ENCODE measurements around the gene EYS. TPM values are rescaled to one million over a fixed set of nuclear protein-coding genes. Genes with fewer than 3 reads are reported as not detected.

Gene EYS
- total RNA-seq, 2 experiments from 2014 or later: not detected

DNA sequence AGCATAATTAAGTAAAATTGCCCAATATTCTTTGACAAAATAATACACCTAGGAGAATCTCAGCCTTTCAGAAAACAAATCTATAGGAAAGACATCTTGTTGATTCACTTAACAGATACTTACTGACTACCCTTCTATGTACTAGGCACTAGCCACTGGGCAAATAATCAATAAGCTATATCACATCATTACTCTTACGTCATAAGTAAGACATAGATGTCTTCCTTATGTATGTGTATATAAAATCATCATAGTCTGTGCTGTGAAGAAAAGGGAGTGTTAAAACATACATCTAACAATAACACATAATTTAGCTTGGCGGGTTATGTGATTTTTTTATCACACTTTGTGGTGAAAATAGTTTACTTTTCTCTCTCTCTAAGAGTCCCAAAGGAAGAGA is 733.9 kb downstream of the EYS start:
- Mint-ChIP-seq H3K27me3 (no peaks in the 10 kb centered on the region), H3K4me3 (no peak overlapping the region), H3K36me3 (no peaks in the 10 kb centered on the region), H3K4me1 (no peaks in the 10 kb centered on the region), H3K9me3 (ENCODE audit: low read depth) (peaks cover 7% of the 10 kb centered on the region), H3K27ac (no peak overlapping the region)
- CTCF ChIA-PET: no interaction called here
- DNase-seq: no peak
- ATAC-seq: no peak

DNA sequence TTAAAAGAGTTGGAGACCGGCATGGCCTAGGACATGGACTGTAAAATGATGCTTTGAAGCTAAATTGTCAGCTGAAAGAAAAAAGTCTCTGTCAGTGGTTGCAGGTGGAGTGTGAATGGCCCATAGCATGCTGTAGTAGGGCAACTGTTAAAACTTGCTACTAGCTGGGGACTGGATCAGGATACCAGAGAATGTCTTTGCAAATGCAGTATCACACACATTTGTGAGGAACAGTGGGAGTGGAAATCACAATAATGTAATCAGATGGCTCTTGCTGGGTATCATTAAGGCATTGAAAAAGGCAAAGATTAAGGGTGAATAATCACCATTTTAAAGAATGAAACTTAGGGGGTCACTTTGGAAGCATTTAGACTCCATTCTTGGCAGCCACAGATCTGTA is 737.9 kb downstream of the EYS start:
- Mint-ChIP-seq H3K9me3 (ENCODE audit: low read depth) (peaks cover 14% of the 10 kb centered on the region), H3K4me1 (no peaks in the 10 kb centered on the region), H3K4me3 (no peak overlapping the region), H3K27me3 (no peaks in the 10 kb centered on the region), H3K36me3 (no peaks in the 10 kb centered on the region), H3K27ac (no peak overlapping the region)
- ATAC-seq (no peak), DNase-seq (no peak)
- CTCF ChIA-PET: no interaction called here

DNA sequence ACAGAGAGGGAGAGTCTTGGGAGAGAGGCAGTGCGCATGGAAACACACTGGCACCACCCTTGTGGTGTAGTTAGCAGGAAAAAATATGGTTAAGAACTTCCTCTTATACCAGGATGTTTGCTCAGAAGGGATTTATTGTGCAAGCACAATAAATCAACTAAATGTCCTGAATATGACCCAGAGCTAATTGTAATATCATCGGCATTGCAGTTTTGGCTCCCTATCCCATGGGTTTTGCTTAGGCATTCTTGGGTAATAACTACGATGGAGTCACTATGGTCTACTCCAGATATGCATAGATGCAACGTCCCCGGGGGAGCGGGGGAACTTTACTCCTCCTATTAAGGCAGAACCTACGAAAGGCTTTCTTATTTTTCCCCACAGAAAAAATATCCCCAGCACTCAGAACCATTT is 751.6 kb downstream of the EYS start:
- CTCF ChIA-PET: no interaction called here
- Mint-ChIP-seq H3K9me3 (ENCODE audit: low read depth) (peaks cover 5% of the 10 kb centered on the region), H3K27ac (no peak overlapping the region), H3K27me3 (no peaks in the 10 kb centered on the region), H3K36me3 (no peaks in the 10 kb centered on the region), H3K4me1 (no peaks in the 10 kb centered on the region), H3K4me3 (no peak overlapping the region)
- DNase-seq: no peak
- no peak for ATAC-seq

DNA sequence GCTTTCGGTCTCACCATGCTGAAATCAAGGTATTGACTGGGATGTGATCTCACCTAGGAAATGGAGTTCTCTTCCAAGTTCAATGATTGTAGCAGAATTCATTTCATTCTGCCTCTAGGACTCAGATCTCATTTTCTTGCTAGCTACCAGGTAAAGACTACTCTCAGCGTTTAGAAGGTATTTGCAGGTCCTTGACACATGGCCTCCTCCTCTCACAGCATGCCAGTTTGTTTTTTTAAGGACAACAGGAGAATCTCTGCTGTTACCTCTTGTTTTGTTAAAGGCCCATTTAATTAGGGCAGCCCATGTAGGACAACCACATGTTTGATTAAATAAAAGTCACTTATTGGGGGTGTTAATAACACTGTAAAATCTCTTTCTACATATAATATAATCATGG is 757.8 kb downstream of the EYS start:
- Mint-ChIP-seq H3K27me3 (no peaks in the 10 kb centered on the region), H3K4me3 (no peak overlapping the region), H3K27ac (no peak overlapping the region), H3K36me3 (no peaks in the 10 kb centered on the region), H3K4me1 (no peaks in the 10 kb centered on the region), H3K9me3 (ENCODE audit: low read depth) (no peaks in the 10 kb centered on the region)
- DNase-seq (no peak), ATAC-seq (no peak)
- CTCF ChIA-PET: no interaction called here

DNA sequence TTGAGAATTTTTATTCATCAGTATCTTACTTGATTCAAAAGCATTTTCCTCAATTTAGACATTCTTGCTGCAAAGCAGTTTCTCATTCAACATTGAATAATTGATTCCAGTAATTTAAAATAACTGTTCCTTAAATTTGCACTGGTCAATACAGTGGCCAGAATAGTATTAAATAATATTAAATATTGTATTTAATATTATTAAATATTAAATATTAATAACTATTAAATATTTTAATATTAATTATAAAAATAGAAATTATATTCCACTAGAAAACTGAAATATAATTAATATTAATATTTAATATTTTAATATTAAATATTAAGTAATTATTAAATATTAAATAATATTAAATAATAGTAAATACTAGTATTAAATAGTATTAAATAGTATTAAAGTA is 758.8 kb downstream of the EYS start:
- Mint-ChIP-seq H3K36me3 (no peaks in the 10 kb centered on the region), H3K4me3 (no peak overlapping the region), H3K9me3 (ENCODE audit: low read depth) (no peaks in the 10 kb centered on the region), H3K4me1 (no peaks in the 10 kb centered on the region), H3K27ac (no peak overlapping the region), H3K27me3 (no peaks in the 10 kb centered on the region)
- CTCF ChIA-PET: no interaction called here
- DNase-seq (no peak), ATAC-seq (no peak)

DNA sequence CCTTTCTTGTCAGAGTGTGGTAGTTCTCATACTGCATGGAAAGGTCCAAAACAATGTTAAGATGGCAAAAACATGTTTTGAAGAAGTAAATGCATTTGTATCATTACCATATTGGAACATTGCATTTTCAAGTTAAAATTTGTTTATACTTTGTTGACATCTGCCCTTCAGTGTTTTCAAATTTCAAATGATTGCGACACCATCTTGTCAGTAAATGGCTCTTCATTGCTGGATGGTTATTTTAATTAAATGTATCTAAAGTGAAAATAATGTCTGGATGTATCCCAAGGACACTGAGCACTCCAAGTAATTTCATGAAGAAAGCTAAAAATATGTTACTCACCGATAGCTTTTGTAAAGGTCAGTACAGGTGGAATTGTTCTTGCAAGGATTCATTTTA is 761.6 kb downstream of the EYS start:
- no peaks in the 10 kb centered on the region for H3K4me1 Mint-ChIP-seq
- no peaks in the 10 kb centered on the region for H3K36me3 Mint-ChIP-seq
- no peaks in the 10 kb centered on the region for H3K9me3 Mint-ChIP-seq (ENCODE audit: low read depth)
- CTCF ChIA-PET: no interaction called here
- H3K27ac Mint-ChIP-seq: no peak overlapping the region
- ATAC-seq: no peak
- H3K27me3 Mint-ChIP-seq: no peaks in the 10 kb centered on the region
- H3K4me3 Mint-ChIP-seq: no peak overlapping the region
- no peak for DNase-seq

DNA sequence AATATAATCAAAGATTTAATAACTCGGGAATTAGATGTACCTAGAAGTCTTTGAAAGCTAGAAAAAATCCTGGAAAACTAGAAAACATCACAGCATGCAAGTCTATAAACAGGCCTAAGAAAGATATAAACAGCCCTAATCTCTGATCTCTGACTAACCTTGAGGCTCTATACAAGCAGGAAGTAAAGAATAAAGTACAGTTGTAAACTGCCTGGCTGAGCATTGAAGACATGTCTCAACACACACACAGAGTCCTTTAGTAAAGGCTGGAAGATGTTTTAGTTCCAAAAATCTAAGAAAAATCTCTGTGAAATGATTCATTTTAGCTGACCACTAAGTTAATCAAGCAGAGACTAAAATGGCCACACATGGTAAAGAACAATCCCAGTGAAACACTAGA is 774.5 kb downstream of the EYS start:
- no peaks in the 10 kb centered on the region for H3K27me3 Mint-ChIP-seq
- CTCF ChIA-PET: no interaction called here
- H3K36me3 Mint-ChIP-seq: no peaks in the 10 kb centered on the region
- H3K9me3 Mint-ChIP-seq (ENCODE audit: low read depth): peaks cover 2% of the 10 kb centered on the region
- no peak for ATAC-seq
- H3K4me1 Mint-ChIP-seq: no peaks in the 10 kb centered on the region
- H3K4me3 Mint-ChIP-seq: no peak overlapping the region
- DNase-seq: no peak
- no peak overlapping the region for H3K27ac Mint-ChIP-seq

DNA sequence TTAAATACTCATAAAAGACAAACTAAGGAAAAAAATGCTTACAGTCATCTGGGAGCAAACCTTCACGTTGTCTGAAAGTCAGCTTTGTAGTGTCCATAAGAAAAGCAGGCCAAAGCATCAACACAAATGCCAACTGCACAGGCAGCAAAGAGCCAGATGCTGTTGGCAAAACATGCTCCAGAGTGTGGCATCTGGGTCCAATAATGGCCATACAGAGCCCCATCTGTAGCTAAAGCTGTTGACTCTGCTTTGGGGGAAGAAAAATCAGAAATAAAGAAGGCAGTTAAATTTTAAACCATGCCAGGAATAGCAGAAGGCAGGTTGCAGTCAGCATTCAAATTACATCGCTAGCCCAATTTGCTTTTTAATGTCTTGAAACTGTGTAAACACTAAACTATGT is 776.3 kb downstream of the EYS start:
- H3K27me3 Mint-ChIP-seq: no peaks in the 10 kb centered on the region
- peaks cover 2% of the 10 kb centered on the region for H3K9me3 Mint-ChIP-seq (ENCODE audit: low read depth)
- H3K27ac Mint-ChIP-seq: no peak overlapping the region
- DNase-seq (no peak), ATAC-seq (no peak)
- no peaks in the 10 kb centered on the region for H3K4me1 Mint-ChIP-seq
- no peak overlapping the region for H3K4me3 Mint-ChIP-seq
- no peaks in the 10 kb centered on the region for H3K36me3 Mint-ChIP-seq
- CTCF ChIA-PET: no interaction called here

DNA sequence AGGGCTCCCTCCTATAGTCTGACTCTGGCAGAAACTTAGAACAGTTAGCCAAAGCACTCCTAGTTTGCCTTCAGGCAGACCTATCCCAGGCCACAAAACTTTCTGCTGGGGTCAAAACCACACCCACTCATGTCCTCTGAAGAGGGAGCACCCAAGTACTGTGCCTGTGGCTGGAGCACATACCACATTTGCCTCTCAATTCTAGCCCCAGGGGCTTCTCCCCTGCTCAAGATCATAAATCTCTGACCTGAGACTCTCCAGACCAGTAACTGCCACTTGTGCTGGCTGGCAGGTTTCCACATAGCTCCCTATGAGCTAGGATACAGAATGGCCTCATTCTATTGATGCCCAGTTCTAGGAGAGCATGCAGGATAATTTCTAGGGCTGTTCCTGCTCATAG is 781.0 kb downstream of the EYS start:
- no peak overlapping the region for H3K27ac Mint-ChIP-seq
- H3K36me3 Mint-ChIP-seq: no peaks in the 10 kb centered on the region
- CTCF ChIA-PET: no interaction called here
- peaks cover 8% of the 10 kb centered on the region for H3K9me3 Mint-ChIP-seq (ENCODE audit: low read depth)
- H3K27me3 Mint-ChIP-seq: no peaks in the 10 kb centered on the region
- no peaks in the 10 kb centered on the region for H3K4me1 Mint-ChIP-seq
- DNase-seq (no peak), ATAC-seq (no peak)
- H3K4me3 Mint-ChIP-seq: no peak overlapping the region

DNA sequence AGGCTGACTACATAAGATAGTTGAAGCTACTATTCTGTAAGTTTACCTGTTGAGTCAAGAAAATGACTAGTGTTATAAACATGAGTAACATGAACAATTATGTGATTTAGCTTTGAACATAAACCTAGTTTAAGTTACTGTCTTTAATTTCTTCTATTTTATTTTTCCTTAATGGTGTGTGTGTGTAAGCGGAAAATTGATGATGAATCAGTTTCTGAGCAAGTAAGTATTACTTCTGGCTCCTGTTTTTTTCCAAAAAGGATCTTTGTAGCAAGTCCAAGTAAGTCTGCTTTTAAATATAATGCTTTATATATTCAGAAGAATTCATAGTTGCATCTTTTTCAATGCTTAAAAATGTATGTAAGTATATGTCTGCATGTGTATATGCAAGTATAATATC is 786.8 kb downstream of the EYS start:
- Mint-ChIP-seq H3K36me3 (no peaks in the 10 kb centered on the region), H3K9me3 (ENCODE audit: low read depth) (peaks cover 15% of the 10 kb centered on the region), H3K4me3 (no peak overlapping the region)

DNA sequence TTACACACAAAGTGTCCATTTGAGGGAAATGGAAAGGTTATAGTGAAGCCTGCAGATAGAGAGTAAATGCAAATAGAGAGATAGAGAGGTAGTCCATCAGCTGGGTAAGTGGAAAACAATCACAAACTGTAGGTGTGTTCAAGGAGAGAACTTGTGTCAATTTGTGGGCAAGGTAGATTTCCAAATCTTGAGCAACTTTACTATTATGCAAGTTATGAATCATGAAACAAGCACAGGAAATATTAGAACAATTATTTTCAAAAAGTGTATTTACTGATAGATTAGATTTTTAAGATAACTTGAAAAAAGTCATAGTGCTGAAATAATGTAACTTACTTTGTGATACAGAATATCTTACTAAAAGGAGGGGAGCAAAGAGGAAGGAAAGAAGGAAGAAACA is 792.9 kb downstream of the EYS start:
- CTCF ChIA-PET: no interaction called here
- ATAC-seq: no peak
- peaks cover 6% of the 10 kb centered on the region for H3K9me3 Mint-ChIP-seq (ENCODE audit: low read depth)
- no peaks in the 10 kb centered on the region for H3K36me3 Mint-ChIP-seq
- no peak overlapping the region for H3K4me3 Mint-ChIP-seq
- no peaks in the 10 kb centered on the region for H3K27me3 Mint-ChIP-seq
- no peak for DNase-seq
- H3K4me1 Mint-ChIP-seq: no peaks in the 10 kb centered on the region
- H3K27ac Mint-ChIP-seq: no peak overlapping the region

More for the DNA sequence above, 786.8 kb downstream of the EYS start:
- ATAC-seq (no peak), DNase-seq (no peak)
- no peaks in the 10 kb centered on the region for H3K4me1 Mint-ChIP-seq
- H3K27ac Mint-ChIP-seq: no peak overlapping the region
- H3K27me3 Mint-ChIP-seq: no peaks in the 10 kb centered on the region
- CTCF ChIA-PET: no interaction called here

DNA sequence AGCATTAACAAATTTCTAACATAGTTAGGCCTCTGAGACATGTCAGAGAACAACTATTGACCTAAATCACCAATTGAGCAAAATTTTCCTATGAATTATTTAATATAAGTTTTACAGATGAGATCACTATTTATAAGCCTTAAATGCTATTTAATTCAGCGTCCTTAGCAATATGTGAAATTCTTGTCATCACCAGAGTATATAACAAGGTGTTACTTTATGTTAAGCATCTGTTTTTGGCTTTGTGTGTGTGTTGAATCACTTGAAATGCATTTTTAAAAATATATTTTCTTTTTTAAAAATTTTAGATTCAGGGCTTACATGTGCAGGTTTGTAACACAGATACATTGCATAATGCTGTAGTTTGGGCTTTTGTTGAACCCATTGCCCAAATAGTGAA is 794.1 kb downstream of the EYS start:
- H3K4me1 Mint-ChIP-seq: no peaks in the 10 kb centered on the region
- DNase-seq: no peak

DNA sequence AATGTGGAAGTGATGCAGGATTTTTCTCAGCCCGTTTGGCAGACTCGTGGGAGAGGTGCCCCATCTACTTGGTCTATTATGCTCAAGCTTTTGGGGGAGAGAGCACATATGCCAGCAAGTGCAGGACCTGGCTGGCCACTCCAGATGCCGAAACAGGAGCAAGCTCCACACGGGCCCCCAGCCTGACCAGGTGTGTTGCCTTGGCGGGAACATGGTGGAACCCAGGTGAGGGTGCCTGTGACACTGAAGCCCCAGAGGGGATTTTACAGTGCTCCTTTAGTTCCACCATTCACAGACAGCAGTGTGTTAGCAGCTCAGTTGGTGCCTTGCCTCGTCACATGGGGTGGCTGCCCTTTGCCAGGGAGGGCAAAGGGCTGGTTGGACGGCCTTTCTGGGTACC is 798.9 kb downstream of the EYS start:
- CTCF ChIA-PET: no interaction called here
- Mint-ChIP-seq H3K4me3 (no peak overlapping the region), H3K36me3 (no peaks in the 10 kb centered on the region), H3K9me3 (ENCODE audit: low read depth) (peaks cover 2% of the 10 kb centered on the region), H3K4me1 (no peaks in the 10 kb centered on the region), H3K27me3 (no peaks in the 10 kb centered on the region), H3K27ac (no peak overlapping the region)
- no peak for ATAC-seq
- DNase-seq: no peak

More for the DNA sequence above, 794.1 kb downstream of the EYS start:
- Mint-ChIP-seq H3K27me3 (no peaks in the 10 kb centered on the region), H3K4me3 (no peak overlapping the region), H3K9me3 (ENCODE audit: low read depth) (peaks cover 5% of the 10 kb centered on the region), H3K36me3 (no peaks in the 10 kb centered on the region), H3K27ac (no peak overlapping the region)
- CTCF ChIA-PET: no interaction called here
- no peak for ATAC-seq

DNA sequence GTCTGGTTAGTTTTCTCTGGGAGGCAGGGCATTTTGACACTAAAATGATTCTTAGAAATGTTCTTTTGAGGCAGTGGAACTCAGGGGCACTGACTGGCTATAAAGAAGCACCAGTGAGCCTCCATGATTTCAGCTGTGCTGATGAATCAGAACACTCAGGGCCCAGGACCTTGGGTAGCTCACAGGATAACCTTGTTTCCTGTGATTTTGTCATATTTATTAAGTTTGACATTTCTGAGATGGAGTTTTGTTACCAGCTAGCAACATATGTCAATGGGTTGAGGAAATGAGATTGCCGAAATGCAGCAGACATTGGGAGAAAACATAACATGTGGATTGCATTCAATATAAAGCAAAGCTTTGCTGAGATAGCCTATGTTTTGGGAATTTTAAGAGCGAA is 802.4 kb downstream of the EYS start:
- no peaks in the 10 kb centered on the region for H3K36me3 Mint-ChIP-seq
- CTCF ChIA-PET: no interaction called here
- no peak overlapping the region for H3K27ac Mint-ChIP-seq
- H3K4me3 Mint-ChIP-seq: no peak overlapping the region
- ATAC-seq: no peak
- H3K4me1 Mint-ChIP-seq: no peaks in the 10 kb centered on the region
- H3K9me3 Mint-ChIP-seq (ENCODE audit: low read depth): peaks cover 6% of the 10 kb centered on the region
- H3K27me3 Mint-ChIP-seq: no peaks in the 10 kb centered on the region
- no peak for DNase-seq

DNA sequence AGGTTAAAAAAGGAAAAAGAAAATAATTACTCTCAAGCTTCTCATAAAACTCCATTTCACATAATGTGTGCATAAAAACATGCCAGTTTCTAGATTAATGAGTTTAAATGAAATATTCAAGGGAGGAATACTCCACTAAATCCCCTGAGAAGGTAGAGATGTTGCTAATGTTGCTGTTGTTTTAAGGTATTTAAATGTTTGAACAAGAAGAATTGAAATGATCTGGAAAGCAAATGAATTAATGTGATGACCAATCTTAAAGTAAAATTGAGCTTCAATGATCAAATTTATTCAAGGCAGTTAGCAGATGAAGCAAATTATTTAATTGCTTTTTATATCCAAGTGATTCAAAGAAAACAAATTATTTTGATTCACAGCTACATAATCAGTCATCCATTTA is 804.4 kb downstream of the EYS start:
- no peak overlapping the region for H3K27ac Mint-ChIP-seq
- DNase-seq (no peak), ATAC-seq (no peak)
- no peak overlapping the region for H3K4me3 Mint-ChIP-seq
- CTCF ChIA-PET: no interaction called here
- H3K27me3 Mint-ChIP-seq: no peaks in the 10 kb centered on the region
- H3K4me1 Mint-ChIP-seq: no peaks in the 10 kb centered on the region
- H3K36me3 Mint-ChIP-seq: no peaks in the 10 kb centered on the region
- H3K9me3 Mint-ChIP-seq (ENCODE audit: low read depth): peaks cover 5% of the 10 kb centered on the region
